PC-9 (cell line): Measurements from ENCODE around the gene UBTD1.

Experiments
- CTCF ChIP-seq: fragments of 200-600 bp; sonication (generic); conservative IDR thresholded peaks from 2 replicates; pipeline ENCODE4 v1.6.1; 2017; ENCODE audit warnings: mixed run types, antibody characterized with exemption, mild to moderate bottlenecking, moderate library complexity
- EZH2 ChIP-seq: fragments of 200-600 bp; sonication (generic); IDR thresholded peaks from 2 replicates; pipeline ENCODE4 v1.8.0; 2017; ENCODE audit warnings: antibody characterized with exemption, low read depth

GRCh38 chr10:97590748-97591495, 92.2 kb downstream of the UBTD1 start:
- no peak for TF ChIP-seq CTCF
- TF ChIP-seq EZH2: no peak
